K562 (cell line): ENCODE measurements around the gene ATAD3B. TPM values are rescaled to one million over a fixed set of nuclear protein-coding genes. Genes with fewer than 3 reads are reported as not detected.
A peak's percentile ranks its signal among the peaks of the same experiment; 100 is the strongest.

Experiments used
- DIDO1 ChIP-seq: fragments of 450-650 bp; IDR thresholded peaks from 2 replicates; pipeline ENCODE4 v1.6.1; 2016; ENCODE audit warnings: low read depth, missing biosample characterization, missing genetic modification characterization
- POLR2G ChIP-seq: fragments of 200-400 bp; formaldehyde crosslinking; IDR thresholded peaks from 2 replicates; pipeline ENCODE4 v1.6.1; 2017; ENCODE audit warnings: low read depth, mild to moderate bottlenecking, antibody characterized with exemption, low read length, moderate library complexity
- RBM34 ChIP-seq: fragments of 200-400 bp; formaldehyde crosslinking; IDR thresholded peaks from 2 replicates; pipeline ENCODE4 v1.6.1; 2018; ENCODE audit warnings: low read length, borderline replicate concordance; ENCODE audit not compliant: insufficient read depth
- polyA plus RNA-seq, 8 experiments: library from polyadenylated mRNA; depleted of rRNA in 4 of 8; stranded (reverse) in 5 of 8; unstranded in 3 of 8; fragments of >200 nt; fragmentation: Nextera tagmentation in 2 of 8; fragmentation: Illumina TruSeq in 1 of 8; extraction: Ambion mirVana in 2 of 8; extraction: Trizol in 1 of 8; gene quantifications; 2 replicates each; pipeline versions ENCODE4 v1.2.1 to v1.2.3, GENCODE V29; 2011 to 2014; ENCODE audit warnings: inconsistent platforms in 1 of 8, missing spikeins in 1 of 8
- total RNA-seq, 7 experiments: library from RNA; depleted of rRNA in 6 of 7; stranded (reverse); fragments of >200 nt in 6 of 7; fragmentation: Illumina TruSeq in 2 of 7; extraction: Trizol in 2 of 7; gene quantifications; 2 replicates each; pipeline versions ENCODE4 v1.2.1 to v1.2.3, GENCODE V29; 2011 to 2021; ENCODE audit warnings: low replicate concordance in 1 of 7
- TF ChIP-seq, protein P1 (sequence below): sonication (generic); formaldehyde crosslinking; IDR thresholded peaks from 2 replicates; pipeline ENCODE4 v1.8.1; 2023; ENCODE audit warnings: mild to moderate bottlenecking, missing genetic modification reagents
- TF ChIP-seq, protein P2 (sequence below), 2 experiments: IDR thresholded peaks in 1 of 2; conservative IDR thresholded peaks in 1 of 2; 2 replicates each; pipeline ENCODE4 v1.6.1; 2016; ENCODE audit warnings: low read depth in 2 of 2, mild to moderate bottlenecking in 1 of 2, missing compliant biosample characterization in 1 of 2, missing genetic modification characterization in 1 of 2, moderate library complexity in 1 of 2
- TF ChIP-seq, protein P3 (sequence below): sonication (generic); formaldehyde crosslinking; IDR thresholded peaks from 2 replicates; pipeline ENCODE4 v1.8.0; 2023; ENCODE audit warnings: mild to moderate bottlenecking, missing genetic modification reagents

The ATAD3B gene
- total and polyA plus RNA-seq, 9 of the 15 experiments (the other 6 are each of a cell fraction or from before 2014, with no cell fraction given): 0.07 to 113 (median 27.7) TPM

DNA sequence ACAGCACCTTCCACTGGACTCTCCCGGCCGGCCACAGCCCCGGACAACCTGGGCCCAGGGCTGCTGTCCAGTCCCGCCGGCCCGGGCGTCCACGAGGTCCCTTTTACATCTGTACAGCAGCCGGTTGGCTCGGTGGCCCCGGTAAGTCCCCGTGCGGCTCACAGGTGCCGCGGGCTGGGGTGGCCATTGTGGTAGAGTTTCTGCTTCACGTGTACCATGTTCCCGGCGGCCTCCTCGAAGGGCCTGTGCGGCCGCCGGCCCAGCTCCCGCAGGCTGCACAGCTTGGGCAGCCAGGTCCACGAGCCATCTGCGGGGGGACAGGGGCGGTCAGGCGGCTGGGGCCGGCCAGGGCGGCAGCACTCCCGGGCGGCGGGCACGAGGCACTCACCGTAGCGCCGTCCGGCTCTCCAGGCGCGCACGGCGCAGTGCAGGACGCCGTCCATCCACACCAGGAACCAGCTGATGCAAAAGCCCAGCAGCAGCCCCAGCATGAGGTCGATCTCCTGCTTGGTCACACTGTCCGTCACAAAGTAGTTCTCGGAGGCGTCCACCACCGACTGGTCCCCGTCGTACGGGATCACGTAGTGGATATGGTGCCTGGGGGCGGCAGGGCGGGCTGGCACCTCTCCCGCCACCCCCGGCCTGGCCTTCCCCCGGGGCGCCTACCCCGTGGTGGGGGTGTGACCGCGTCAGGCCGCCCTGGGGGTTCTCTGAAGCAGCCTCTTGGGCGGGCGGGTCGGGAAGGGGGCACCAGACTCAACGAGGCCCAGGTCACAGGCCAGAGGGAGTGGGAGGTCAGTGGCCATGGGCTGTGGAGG lies 63.8 kb downstream of the ATAD3B start (continued):
- TF ChIP-seq, protein P1, sequence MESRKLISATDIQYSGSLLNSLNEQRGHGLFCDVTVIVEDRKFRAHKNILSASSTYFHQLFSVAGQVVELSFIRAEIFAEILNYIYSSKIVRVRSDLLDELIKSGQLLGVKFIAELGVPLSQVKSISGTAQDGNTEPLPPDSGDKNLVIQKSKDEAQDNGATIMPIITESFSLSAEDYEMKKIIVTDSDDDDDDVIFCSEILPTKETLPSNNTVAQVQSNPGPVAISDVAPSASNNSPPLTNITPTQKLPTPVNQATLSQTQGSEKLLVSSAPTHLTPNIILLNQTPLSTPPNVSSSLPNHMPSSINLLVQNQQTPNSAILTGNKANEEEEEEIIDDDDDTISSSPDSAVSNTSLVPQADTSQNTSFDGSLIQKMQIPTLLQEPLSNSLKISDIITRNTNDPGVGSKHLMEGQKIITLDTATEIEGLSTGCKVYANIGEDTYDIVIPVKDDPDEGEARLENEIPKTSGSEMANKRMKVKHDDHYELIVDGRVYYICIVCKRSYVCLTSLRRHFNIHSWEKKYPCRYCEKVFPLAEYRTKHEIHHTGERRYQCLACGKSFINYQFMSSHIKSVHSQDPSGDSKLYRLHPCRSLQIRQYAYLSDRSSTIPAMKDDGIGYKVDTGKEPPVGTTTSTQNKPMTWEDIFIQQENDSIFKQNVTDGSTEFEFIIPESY (CRISPR knock-in tag): peak; percentile 78
- TF ChIP-seq, protein P2, sequence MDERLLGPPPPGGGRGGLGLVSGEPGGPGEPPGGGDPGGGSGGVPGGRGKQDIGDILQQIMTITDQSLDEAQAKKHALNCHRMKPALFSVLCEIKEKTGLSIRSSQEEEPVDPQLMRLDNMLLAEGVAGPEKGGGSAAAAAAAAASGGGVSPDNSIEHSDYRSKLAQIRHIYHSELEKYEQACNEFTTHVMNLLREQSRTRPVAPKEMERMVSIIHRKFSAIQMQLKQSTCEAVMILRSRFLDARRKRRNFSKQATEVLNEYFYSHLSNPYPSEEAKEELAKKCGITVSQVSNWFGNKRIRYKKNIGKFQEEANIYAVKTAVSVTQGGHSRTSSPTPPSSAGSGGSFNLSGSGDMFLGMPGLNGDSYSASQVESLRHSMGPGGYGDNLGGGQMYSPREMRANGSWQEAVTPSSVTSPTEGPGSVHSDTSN (CRISPR knock-in tag; IDR thresholded peaks at IDR 0.05; ENCODE audit: low read depth): no peak
- TF ChIP-seq, protein P2 (tag; conservative IDR thresholded peaks at IDR 0.05; ENCODE audit: low read depth): no peak
- TF ChIP-seq DIDO1 (tag) (no peak), POLR2G (peak; percentile 74), RBM34 (no peak)
- TF ChIP-seq, protein P3, sequence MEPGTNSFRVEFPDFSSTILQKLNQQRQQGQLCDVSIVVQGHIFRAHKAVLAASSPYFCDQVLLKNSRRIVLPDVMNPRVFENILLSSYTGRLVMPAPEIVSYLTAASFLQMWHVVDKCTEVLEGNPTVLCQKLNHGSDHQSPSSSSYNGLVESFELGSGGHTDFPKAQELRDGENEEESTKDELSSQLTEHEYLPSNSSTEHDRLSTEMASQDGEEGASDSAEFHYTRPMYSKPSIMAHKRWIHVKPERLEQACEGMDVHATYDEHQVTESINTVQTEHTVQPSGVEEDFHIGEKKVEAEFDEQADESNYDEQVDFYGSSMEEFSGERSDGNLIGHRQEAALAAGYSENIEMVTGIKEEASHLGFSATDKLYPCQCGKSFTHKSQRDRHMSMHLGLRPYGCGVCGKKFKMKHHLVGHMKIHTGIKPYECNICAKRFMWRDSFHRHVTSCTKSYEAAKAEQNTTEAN (CRISPR knock-in tag): no peak
